GM12872 (cell line): Measurements from ENCODE around the gene SAAL1.

Source experiments
- CTCF ChIP-seq: IDR thresholded peaks from 3 replicates; pipeline ENCODE4 v1.5.1; 2011; ENCODE audit warnings: low read depth, mild to moderate bottlenecking, low read length, moderate library complexity; ENCODE audit not compliant: insufficient read depth

SAAL1 gene

GRCh38 chr11:18135308-18135707, 29.4 kb upstream of the SAAL1 start:
- TF ChIP-seq CTCF = no peak

DNA sequence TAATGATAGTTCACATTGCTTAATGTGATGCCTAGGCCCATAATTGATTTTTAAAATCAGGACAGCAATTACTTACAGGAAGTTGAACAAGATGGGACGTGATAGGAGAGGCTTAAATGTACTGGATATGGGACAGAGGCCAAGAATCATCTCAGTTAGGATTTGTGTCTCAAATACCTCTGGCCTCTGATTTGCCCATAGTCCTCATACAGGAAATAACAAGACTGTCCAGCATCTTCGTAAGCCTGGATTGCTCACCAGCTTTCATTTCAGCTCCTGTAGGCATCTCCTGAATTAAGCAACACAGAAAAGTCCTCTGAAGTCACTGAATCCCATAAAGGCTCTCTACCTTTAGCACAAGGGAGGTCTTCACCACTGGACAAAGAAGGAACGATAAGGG, 26.5 kb upstream of the SAAL1 start, which contains the start of gene MRGPRX3:
TSS of gene MRGPRX3 (plus strand) at position 231 of the 400 bp plus-strand sequence. CDS start 4,632 bp downstream, outside the sequence.
- no peak for TF ChIP-seq CTCF

DNA sequence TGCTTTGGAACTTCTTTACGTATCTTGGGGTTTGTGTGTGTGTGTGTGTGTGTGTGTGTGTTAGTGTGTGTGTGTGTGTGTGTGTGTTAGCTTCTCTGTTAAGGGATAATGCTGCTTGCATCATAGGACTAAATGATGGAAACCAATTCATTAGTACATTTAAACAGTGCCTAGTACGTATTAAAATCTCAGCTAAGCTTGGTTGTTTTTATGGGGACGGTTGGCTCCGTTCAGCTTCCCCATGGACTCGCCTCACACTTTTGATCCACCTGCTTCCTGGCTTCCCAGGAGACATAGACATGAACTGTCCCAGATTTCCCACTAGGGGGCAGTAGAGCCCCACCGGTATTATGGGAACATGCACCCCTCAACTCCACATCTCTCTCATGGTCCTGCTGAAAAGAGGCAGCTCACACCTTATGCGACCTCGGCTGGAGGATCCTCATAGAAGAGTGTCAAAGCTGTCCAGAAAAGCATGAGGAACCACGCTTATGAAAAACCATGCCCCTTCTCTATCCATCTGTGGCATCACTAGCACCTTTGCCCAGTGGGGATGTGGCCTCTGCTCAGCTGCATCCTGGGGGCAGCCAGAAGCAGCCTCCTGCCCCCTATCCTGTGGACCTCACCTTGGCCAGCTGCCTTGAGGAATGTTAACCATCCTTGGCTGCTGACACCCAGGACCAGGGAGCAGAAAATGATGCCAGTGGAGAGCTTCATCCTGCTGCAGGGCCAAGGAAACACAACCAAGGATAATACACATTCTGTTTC, 9.7 kb upstream of the SAAL1 start:
- peak; percentile 92 for TF ChIP-seq CTCF

DNA sequence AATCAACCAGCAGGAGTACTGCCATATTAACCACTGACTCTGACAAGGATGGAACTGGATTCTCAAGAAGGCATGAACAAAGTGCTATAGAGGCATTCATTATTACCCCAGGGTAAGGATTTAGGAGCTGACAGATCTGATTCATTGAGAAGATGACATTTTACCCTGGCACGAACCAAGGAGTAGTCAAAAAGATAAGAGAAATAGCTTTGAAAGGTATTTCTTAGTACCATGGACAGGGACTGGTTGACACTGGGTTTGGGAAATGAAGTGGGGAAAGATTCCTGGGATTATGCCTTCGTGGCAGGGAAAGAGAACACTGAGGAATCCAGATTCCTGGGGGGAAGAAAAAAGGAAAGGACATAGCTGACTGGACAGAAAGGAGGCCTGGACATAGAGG, 5.1 kb upstream of the SAAL1 start:
- no peak for TF ChIP-seq CTCF

DNA sequence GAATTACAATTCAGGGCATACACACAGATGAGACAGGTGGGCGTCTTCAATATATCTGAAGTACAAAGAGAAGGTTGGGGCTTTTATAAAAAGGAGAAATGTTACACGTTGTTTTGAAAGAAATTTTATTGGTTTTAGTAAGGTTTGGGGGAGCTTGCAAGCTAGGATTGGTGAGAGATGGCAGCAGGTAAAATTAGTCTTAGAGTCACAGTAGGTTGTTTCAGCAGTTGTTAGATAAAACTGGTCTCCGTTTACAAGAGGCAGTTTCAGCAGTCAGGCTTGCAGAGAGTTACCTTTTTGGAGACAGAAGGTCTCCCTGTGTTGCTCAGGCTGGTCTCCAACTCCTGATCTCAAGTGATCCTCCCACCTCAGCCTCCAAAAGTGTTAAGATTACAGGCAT, 2.4 kb upstream of the SAAL1 start:
- TF ChIP-seq CTCF = no peak

- no peak for TF ChIP-seq CTCF
These were observed 806 bp upstream of the SAAL1 start for GRCh38 chr11:18106688-18107087.

DNA sequence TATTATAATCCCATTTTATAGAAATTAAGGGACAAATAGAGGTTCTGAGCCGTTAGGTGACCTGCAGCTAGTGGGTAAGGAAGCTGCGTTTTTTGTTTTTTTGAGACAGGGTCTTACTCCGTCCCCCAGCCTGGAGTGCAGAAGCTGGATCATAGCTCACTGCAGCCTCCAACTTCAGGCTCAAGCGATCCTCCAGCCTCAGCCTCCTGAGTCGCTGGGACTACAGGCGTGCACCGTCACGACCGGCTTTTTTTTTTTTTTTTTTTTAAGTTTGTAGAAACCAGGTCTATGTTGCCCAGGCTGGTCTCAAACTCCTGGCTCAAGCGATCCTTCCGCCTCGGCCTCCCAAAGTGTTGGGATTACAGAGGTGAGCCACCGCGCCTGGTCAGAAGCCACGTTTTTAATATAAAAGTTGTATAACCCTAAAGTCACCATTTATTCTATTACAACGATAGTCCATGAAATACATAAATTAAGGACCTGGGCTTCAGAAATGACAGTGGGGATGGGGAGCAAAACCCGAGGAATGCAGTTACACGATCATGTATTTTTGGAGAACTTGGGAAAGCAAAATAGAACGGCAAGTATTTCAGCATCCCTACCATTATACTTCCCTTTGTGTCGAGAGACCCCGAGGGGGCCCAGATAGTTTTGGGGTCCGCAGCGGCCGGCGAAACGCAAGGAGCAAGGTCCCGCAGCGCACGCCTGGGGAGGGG, 638 bp downstream of the SAAL1 start:
- TF ChIP-seq CTCF = no peak
